Measurements from ENCODE around the gene SCAF4. TPM values are rescaled to one million over a fixed set of nuclear protein-coding genes. Genes with fewer than 3 reads are reported as not detected.

SCAF4 gene
- polyA plus RNA-seq, 1 of the 3 experiments (the other 2 are of a cell fraction) = 8.5 TPM

- CTCF ChIA-PET = no interaction called here
- no peak overlapping the region for H3K9ac ChIP-seq
- H2AFZ ChIP-seq (ENCODE audit: low read depth) = no peak overlapping the region
- WGBS (ENCODE audit: low lambda C conversion rate) = 95% methylated on average over 5 of the region's 5 CpGs
- H3K4me2 ChIP-seq = no peak overlapping the region
- H3K9me3 ChIP-seq = no peaks in the 10 kb centered on the region
- POLR2A ChIA-PET = interaction anchor here (0.7 kb wide), 1 partner anchor 63 kb away, joined by 3 read pairs; no protein-coding TSS in a partner anchor
- H3K4me3 ChIP-seq (ENCODE audit: low read depth in 2 of 2, low read length in 1 of 2) = no peak overlapping the region
- no peak overlapping the region for H3K27ac ChIP-seq (ENCODE audit: low read depth in 2 of 2, low read length in 1 of 2)
- peaks cover 53% of the 10 kb centered on the region for H3K79me2 ChIP-seq (ENCODE audit: insufficient read depth)
- H3F3A ChIP-seq (replicated peaks; ENCODE audit: insufficient read depth) = peaks cover 22% of the 10 kb centered on the region
- H3K9me2 ChIP-seq = no peaks in the 10 kb centered on the region
- TF ChIP-seq MXI1 (IDR thresholded peaks at IDR 0.05; ENCODE audit: low read depth, low read length) (no peak), NRF1 (IDR thresholded peaks at IDR 0.05; ENCODE audit: low read depth, low read length) (no peak), CTCF (IDR thresholded peaks at IDR 0.05) (no peak), POLR2AphosphoS5 (IDR thresholded peaks at IDR 0.05; ENCODE audit: low read depth, low read length) (no peak), ELF1 (IDR thresholded peaks at IDR 0.05) (no peak), MAX (IDR thresholded peaks at IDR 0.05; ENCODE audit: low read depth) (no peak), RCOR1 (IDR thresholded peaks at IDR 0.05; ENCODE audit: low read length) (no peak), RFX5 (IDR thresholded peaks at IDR 0.05; ENCODE audit: low read length) (no peak), TAF1 (IDR thresholded peaks at IDR 0.05; ENCODE audit: borderline replicate concordance, low read depth, low read length) (no peak), USF1 (IDR thresholded peaks at IDR 0.05; ENCODE audit: borderline replicate concordance, low read depth) (no peak), SMC3 (IDR thresholded peaks at IDR 0.05; ENCODE audit: low read depth, low read length) (no peak), GABPA (IDR thresholded peaks at IDR 0.05; ENCODE audit: low read depth) (no peak), EZH2phosphoT487 (IDR thresholded peaks at IDR 0.05; ENCODE audit: borderline replicate concordance, low read depth) (no peak)
- H3K36me3 ChIP-seq (replicated peaks in 1 of 2; ENCODE audit: control insufficient read depth in 1 of 2, insufficient read depth in 2 of 2, low read length in 1 of 2) = peaks cover 56 to 58% of the 10 kb centered on the region in 2 experiments
- H3K4me1 ChIP-seq (ENCODE audit: control insufficient read depth in 1 of 2, insufficient read depth in 2 of 2, low read depth in 1 of 2, low read length in 1 of 2) = peaks cover 3 to 4% of the 10 kb centered on the region in 2 experiments; a peak in 3 of 4 replicates
- DNase-seq = no peak
- peaks cover 44% of the 10 kb centered on the region; the same call in 1 of the 2 replicates for H4K20me1 ChIP-seq (ENCODE audit: insufficient read depth)
- no peaks in the 10 kb centered on the region for H3K27me3 ChIP-seq (ENCODE audit: insufficient read depth)
Measured at GRCh38 chr21:31667132-31667531, 64.8 kb downstream of the SCAF4 start.

GRCh38 chr21:31666445-31667010 is 65.4 kb downstream of the SCAF4 start:
- no peak for DNase-seq
- H3K27ac ChIP-seq (ENCODE audit: low read depth in 2 of 2, low read length in 1 of 2) = no peak overlapping the region
- POLR2A ChIA-PET = interaction anchor here (0.7 kb wide), 1 partner anchor 64 kb away, joined by 3 read pairs; no protein-coding TSS in a partner anchor
- no peaks in the 10 kb centered on the region for H3K9me3 ChIP-seq
- no peak overlapping the region for H3K9ac ChIP-seq
- H3K4me2 ChIP-seq = no peak overlapping the region
- no peaks in the 10 kb centered on the region for H3K9me2 ChIP-seq
- peaks cover 22% of the 10 kb centered on the region for H3F3A ChIP-seq (replicated peaks; ENCODE audit: insufficient read depth)
- H3K36me3 ChIP-seq (replicated peaks in 1 of 2; ENCODE audit: control insufficient read depth in 1 of 2, insufficient read depth in 2 of 2, low read length in 1 of 2) = peaks cover 60 to 65% of the 10 kb centered on the region in 2 experiments
- H2AFZ ChIP-seq (ENCODE audit: low read depth) = no peak overlapping the region
- peaks cover 59% of the 10 kb centered on the region for H3K79me2 ChIP-seq (ENCODE audit: insufficient read depth)
- H3K27me3 ChIP-seq (ENCODE audit: insufficient read depth) = no peaks in the 10 kb centered on the region
- CTCF ChIA-PET = no interaction called here
- peaks cover 50% of the 10 kb centered on the region for H4K20me1 ChIP-seq (ENCODE audit: insufficient read depth)
- no peak overlapping the region for H3K4me3 ChIP-seq (ENCODE audit: low read depth in 2 of 2, low read length in 1 of 2)
- 79% methylated on average over 5 of the region's 5 CpGs for WGBS (ENCODE audit: low lambda C conversion rate)
- H3K4me1 ChIP-seq (ENCODE audit: control insufficient read depth in 1 of 2, insufficient read depth in 2 of 2, low read depth in 1 of 2, low read length in 1 of 2) = peaks cover 5 to 9% of the 10 kb centered on the region in 2 experiments; a peak in 3 of 4 replicates
- TF ChIP-seq RFX5 (IDR thresholded peaks at IDR 0.05; ENCODE audit: low read length) (no peak), NRF1 (IDR thresholded peaks at IDR 0.05; ENCODE audit: low read depth, low read length) (no peak), RAD21 (IDR thresholded peaks at IDR 0.05; ENCODE audit: low read length) (no peak), FOSL2 (IDR thresholded peaks at IDR 0.05; ENCODE audit: borderline replicate concordance, low read depth) (no peak), USF2 (IDR thresholded peaks at IDR 0.05; ENCODE audit: borderline replicate concordance, low read depth, low read length) (no peak), PBX3 (IDR thresholded peaks at IDR 0.05) (no peak), TAF1 (IDR thresholded peaks at IDR 0.05; ENCODE audit: borderline replicate concordance, low read depth, low read length) (no peak), RCOR1 (IDR thresholded peaks at IDR 0.05; ENCODE audit: low read length) (no peak), GABPA (IDR thresholded peaks at IDR 0.05; ENCODE audit: low read depth) (no peak), IRF3 (IDR thresholded peaks at IDR 0.05; ENCODE audit: low read depth, low read length) (no peak), SMC3 (IDR thresholded peaks at IDR 0.05; ENCODE audit: low read depth, low read length) (no peak), ELF1 (IDR thresholded peaks at IDR 0.05) (no peak), JUND (IDR thresholded peaks at IDR 0.05) (no peak), EP300 (IDR thresholded peaks at IDR 0.05; ENCODE audit: borderline replicate concordance in 1 of 2, low read depth in 1 of 2, low read length in 1 of 2) (no peak)

All from SK-N-SH (cell line).